Naive thymus-derived CD8-positive, alpha-beta T cell (primary cell): ENCODE measurements around the gene CSGALNACT2. TPM values are rescaled to one million over a fixed set of nuclear protein-coding genes. Genes with fewer than 3 reads are reported as not detected.

ENCODE experiments used
- ATAC-seq, 2 donors: fragments of 150-1000 bp; cut with Tn5 transposase in 1 of 2; sonication (Bioruptor Pico), chemical (Tn5 transposase) in 1 of 2; 1 replicate in 1 of 2; 2 replicates in 1 of 2; pipeline ENCODE4 v1.10.0; 2021; ENCODE audit warnings: mild to moderate bottlenecking in 2 of 2, moderate library complexity in 2 of 2
- POLR2A ChIA-PET: fragments of 350-600 bp; sonication (Branson Sonifier 250); formaldehyde crosslinking; loops from one replicate; lab custom pipeline; 2021; ENCODE audit warnings: antibody characterized with exemption; lab: Charles Lee
- DNase-seq, 10 donors: peaks; one replicate each; pipeline versions ENCODE4 v3.0.0 to v3.0.0-alpha.2; 2020 to 2022
- H3K27ac Mint-ChIP-seq, 10 donors: one replicate each; pipeline ENCODE4 v1.8.0; 2020 to 2022; ENCODE audit warnings: mild to moderate bottlenecking in 10 of 10, mixed read lengths in 10 of 10, moderate library complexity in 4 of 10, inconsistent platforms in 1 of 10
- H3K27me3 Mint-ChIP-seq, 5 donors: one replicate each; pipeline ENCODE4 v1.8.0; 2021 to 2022; ENCODE audit warnings: mixed read lengths in 5 of 5
- H3K36me3 Mint-ChIP-seq, 3 donors: one replicate each; pipeline ENCODE4 v1.8.0; 2020 to 2022; ENCODE audit warnings: mixed read lengths in 3 of 3, mild to moderate bottlenecking in 2 of 3, inconsistent platforms in 1 of 3
- H3K4me1 Mint-ChIP-seq, 4 donors: one replicate each; pipeline ENCODE4 v1.8.0; 2021 to 2022; ENCODE audit warnings: mixed read lengths in 4 of 4
- H3K4me3 Mint-ChIP-seq, 10 donors: one replicate each; pipeline ENCODE4 v1.8.0; 2020 to 2022; ENCODE audit warnings: mild to moderate bottlenecking in 10 of 10, mixed read lengths in 10 of 10, moderate library complexity in 6 of 10, inconsistent platforms in 1 of 10
- H3K9me3 Mint-ChIP-seq, 9 donors: one replicate each; pipeline ENCODE4 v1.8.0; 2020 to 2022; ENCODE audit warnings: mixed read lengths in 9 of 9, mild to moderate bottlenecking in 3 of 9, inconsistent platforms in 1 of 9, moderate library complexity in 1 of 9
- polyA plus RNA-seq, 3 donors: library from polyadenylated mRNA; unstranded; fragments of 300-500 nt; fragmentation: Illumina TruSeq; gene quantifications; one replicate each; pipeline ENCODE4 v1.2.3, GENCODE V29; 2021
- total RNA-seq, 8 experiments: library from RNA in 2 of 8; stranded (reverse) in 2 of 8; gene quantifications; one replicate each; pipeline ENCODE4 v1.2.3 and lab custom pipeline; 2021 to 2026

Gene CSGALNACT2
- total and polyA plus RNA-seq, 5 experiments from 2014 or later, result 15.0 to 61.0 (median 20.0) TPM

DNA sequence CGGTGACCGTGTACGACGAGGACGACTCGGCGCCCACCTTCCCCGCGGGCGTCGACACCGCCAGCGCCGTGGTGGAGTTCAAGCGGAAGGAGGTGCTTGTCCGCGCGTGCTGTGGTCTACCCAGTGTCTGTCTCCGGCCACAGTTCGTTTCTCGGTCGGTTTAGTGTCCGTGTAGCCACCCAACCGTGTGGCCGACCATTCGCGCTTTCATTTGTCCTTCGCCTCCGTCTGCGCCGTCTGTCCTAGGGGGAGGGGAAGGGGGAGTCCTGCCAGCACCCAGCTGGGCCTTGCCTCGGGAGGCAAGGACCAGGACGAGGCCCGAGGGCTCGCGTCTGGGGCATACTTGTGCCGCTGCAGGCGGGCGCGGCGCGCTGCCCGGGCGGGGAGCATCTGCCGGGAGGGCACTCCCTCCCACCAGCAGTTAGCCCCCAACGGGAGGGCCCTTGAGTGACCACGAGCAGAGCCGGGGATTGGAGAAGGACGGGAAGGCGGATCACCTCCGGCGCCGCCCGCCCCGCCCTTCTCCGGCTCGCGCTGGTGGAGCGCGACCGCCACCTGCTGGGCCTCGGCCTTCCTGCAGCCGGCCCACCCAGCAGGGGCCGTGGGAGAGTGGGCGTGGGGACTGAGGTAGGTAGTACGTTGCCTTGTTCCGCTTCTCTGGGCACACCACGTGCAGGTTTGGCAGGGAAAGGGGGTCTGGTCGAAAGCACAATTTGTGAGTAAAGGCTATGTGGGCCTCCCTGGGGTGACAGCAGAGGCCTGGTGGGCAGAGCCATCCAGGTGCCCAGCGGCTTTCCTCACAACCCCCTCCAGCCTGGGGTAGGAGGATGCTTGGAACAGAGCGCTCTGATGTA, 32.9 kb upstream of the CSGALNACT2 start:
- H3K4me3 Mint-ChIP-seq, result peak overlapping the region; percentile 68 to 84 (median 76)
- H3K27me3 Mint-ChIP-seq, result peaks cover 12 to 28% (median 15%) of the 10 kb centered on the region in 5 donors
- no peaks in the 10 kb centered on the region for H3K9me3 Mint-ChIP-seq
- no peaks in the 10 kb centered on the region for H3K36me3 Mint-ChIP-seq
- no peak overlapping the region for H3K27ac Mint-ChIP-seq
- ATAC-seq (peak; percentile 95), DNase-seq (peak; percentile 55 to 82 (median 78))
- POLR2A ChIA-PET, result interaction anchor here (1.1 kb wide), 1 partner anchor 10 kb away, joined by 3 read pairs; no protein-coding TSS in a partner anchor
- peaks cover 0 to 11% (median 6%) of the 10 kb centered on the region in 4 donors for H3K4me1 Mint-ChIP-seq

DNA sequence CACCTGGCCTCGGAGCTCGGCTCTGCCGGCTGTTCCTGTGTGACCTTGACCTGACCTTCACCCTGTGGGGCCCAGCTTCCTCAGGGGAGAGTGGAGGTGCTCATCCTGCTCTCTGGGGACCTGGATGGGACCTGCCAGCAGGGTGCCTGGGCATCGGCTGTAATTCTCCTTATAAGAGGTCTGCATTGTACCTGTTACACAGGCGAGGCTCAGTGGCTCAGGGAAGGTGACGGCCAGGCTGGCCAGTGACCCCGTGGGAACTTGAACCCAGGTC, 32.4 kb upstream of the CSGALNACT2 start:
- peak overlapping the region in 1 of 10 donors; percentile 27 for H3K4me3 Mint-ChIP-seq
- H3K9me3 Mint-ChIP-seq, result no peaks in the 10 kb centered on the region
- no peak for DNase-seq
- H3K27me3 Mint-ChIP-seq, result peaks cover 12 to 28% (median 15%) of the 10 kb centered on the region in 5 donors
- no peaks in the 10 kb centered on the region for H3K36me3 Mint-ChIP-seq
- H3K27ac Mint-ChIP-seq, result peak overlapping the region in 1 of 10 donors; percentile 7
- peaks cover 0 to 13% (median 6%) of the 10 kb centered on the region in 4 donors for H3K4me1 Mint-ChIP-seq
- POLR2A ChIA-PET, result no interaction called here
- no peak for ATAC-seq

GRCh38 chr10:43106256-43107091, 31.8 kb upstream of the CSGALNACT2 start:
- H3K36me3 Mint-ChIP-seq, result no peaks in the 10 kb centered on the region
- peak overlapping the region in 3 of 10 donors; percentile 7 to 63 (median 36) for H3K27ac Mint-ChIP-seq
- POLR2A ChIA-PET, result no interaction called here
- ATAC-seq (no peak), DNase-seq (no peak)
- H3K27me3 Mint-ChIP-seq, result peaks cover 12 to 25% (median 15%) of the 10 kb centered on the region in 5 donors
- peaks cover 0 to 13% (median 6%) of the 10 kb centered on the region in 4 donors for H3K4me1 Mint-ChIP-seq
- H3K9me3 Mint-ChIP-seq, result no peaks in the 10 kb centered on the region
- peak overlapping the region in 6 of 10 donors; percentile 13 to 67 (median 40) for H3K4me3 Mint-ChIP-seq

DNA sequence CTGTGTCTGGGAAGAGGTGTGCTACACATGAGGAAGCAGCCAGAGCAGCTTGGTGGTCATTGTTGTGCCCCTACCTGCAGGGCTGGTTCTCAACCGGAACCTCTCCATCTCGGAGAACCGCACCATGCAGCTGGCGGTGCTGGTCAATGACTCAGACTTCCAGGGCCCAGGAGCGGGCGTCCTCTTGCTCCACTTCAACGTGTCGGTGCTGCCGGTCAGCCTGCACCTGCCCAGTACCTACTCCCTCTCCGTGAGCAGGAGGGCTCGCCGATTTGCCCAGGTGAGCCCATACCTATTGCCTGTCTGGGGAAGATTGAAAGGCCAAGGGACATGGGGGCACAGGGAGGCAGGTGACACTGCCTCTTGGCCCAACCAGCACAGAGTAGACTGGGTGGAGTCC, 29.3 kb upstream of the CSGALNACT2 start:
- peaks cover 0 to 13% (median 6%) of the 10 kb centered on the region in 4 donors for H3K4me1 Mint-ChIP-seq
- H3K9me3 Mint-ChIP-seq, result no peaks in the 10 kb centered on the region
- DNase-seq (no peak), ATAC-seq (no peak)
- peaks cover under 1 to 5% (median 1%) of the 10 kb centered on the region in 5 donors for H3K27me3 Mint-ChIP-seq
- H3K4me3 Mint-ChIP-seq, result no peak overlapping the region
- H3K27ac Mint-ChIP-seq, result no peak overlapping the region
- POLR2A ChIA-PET, result no interaction called here
- H3K36me3 Mint-ChIP-seq, result no peaks in the 10 kb centered on the region

DNA sequence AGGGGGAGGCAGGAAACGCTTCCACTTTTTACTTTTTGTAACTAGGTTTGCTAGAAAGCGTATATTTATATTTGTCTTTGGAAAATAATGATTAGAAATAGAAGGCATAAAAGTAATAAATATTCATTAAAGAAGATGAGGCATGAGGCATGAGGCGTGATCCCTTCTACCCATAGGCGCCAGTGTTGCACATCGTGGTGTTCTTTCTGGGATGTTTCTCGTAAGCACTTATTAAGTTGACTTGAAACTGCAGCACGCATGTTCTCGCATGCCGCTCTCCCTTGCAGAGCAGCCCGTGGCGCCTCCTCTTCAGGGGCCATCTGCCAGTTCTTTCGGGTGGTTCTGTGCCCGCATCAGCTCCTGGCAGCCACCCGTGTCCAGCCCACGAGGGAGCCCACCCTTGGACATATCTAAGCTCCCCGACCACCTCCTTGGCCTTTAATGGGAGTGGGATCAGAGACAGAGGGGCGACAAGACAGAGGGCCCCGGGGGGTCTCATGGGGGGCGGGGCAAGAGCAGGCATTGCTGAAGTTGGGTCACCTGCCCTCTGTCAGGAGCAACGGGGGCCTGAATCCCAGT, 28.5 kb upstream of the CSGALNACT2 start:
- POLR2A ChIA-PET, result no interaction called here
- H3K4me1 Mint-ChIP-seq, result peaks cover 0 to 13% (median 6%) of the 10 kb centered on the region in 4 donors
- H3K27ac Mint-ChIP-seq, result peak overlapping the region in 1 of 10 donors; percentile 65
- H3K36me3 Mint-ChIP-seq, result no peaks in the 10 kb centered on the region
- peaks cover 0 to 4% (median 0%) of the 10 kb centered on the region in 5 donors for H3K27me3 Mint-ChIP-seq
- no peaks in the 10 kb centered on the region for H3K9me3 Mint-ChIP-seq
- H3K4me3 Mint-ChIP-seq, result no peak overlapping the region
- ATAC-seq, result no peak
- DNase-seq, result peak in 1 of 10 donors; percentile 37

- no peak for ATAC-seq
- H3K4me1 Mint-ChIP-seq, result peaks cover 0 to 10% (median 4%) of the 10 kb centered on the region in 4 donors
- POLR2A ChIA-PET, result interaction anchor here (0.7 to 1.0 kb wide), 2 partner anchors 10 to 27 kb away, joined by 3 to 4 read pairs; partner anchors contain the start of gene CSGALNACT2
- peak overlapping the region in 1 of 10 donors; percentile 15 for H3K27ac Mint-ChIP-seq
- H3K9me3 Mint-ChIP-seq, result no peaks in the 10 kb centered on the region
- H3K27me3 Mint-ChIP-seq, result no peaks in the 10 kb centered on the region
- no peaks in the 10 kb centered on the region for H3K36me3 Mint-ChIP-seq
- H3K4me3 Mint-ChIP-seq, result peak overlapping the region in 1 of 10 donors; percentile 54
- peak in 1 of 10 donors; percentile 48 for DNase-seq
Measured at GRCh38 chr10:43110338-43111071, 27.7 kb upstream of the CSGALNACT2 start.

GRCh38 chr10:43111101-43111500, 27.1 kb upstream of the CSGALNACT2 start:
- Mint-ChIP-seq H3K27me3 (no peaks in the 10 kb centered on the region), H3K27ac (peak overlapping the region in 1 of 10 donors; percentile 15), H3K9me3 (no peaks in the 10 kb centered on the region), H3K4me3 (no peak overlapping the region), H3K36me3 (no peaks in the 10 kb centered on the region), H3K4me1 (peaks cover 0 to 8% (median 2%) of the 10 kb centered on the region in 4 donors)
- DNase-seq (peak in 1 of 10 donors; percentile 42), ATAC-seq (no peak)
- POLR2A ChIA-PET, result interaction anchor here (0.7 to 1.0 kb wide), 2 partner anchors 10 to 27 kb away, joined by 3 to 4 read pairs; partner anchors contain the start of gene CSGALNACT2

- no peak overlapping the region for H3K4me3 Mint-ChIP-seq
- no peak overlapping the region for H3K27ac Mint-ChIP-seq
- H3K9me3 Mint-ChIP-seq, result no peaks in the 10 kb centered on the region
- H3K27me3 Mint-ChIP-seq, result no peaks in the 10 kb centered on the region
- POLR2A ChIA-PET, result no interaction called here
- ATAC-seq, result no peak
- H3K4me1 Mint-ChIP-seq, result peaks cover 0 to 2% (median under 1%) of the 10 kb centered on the region in 4 donors
- DNase-seq, result peak in 1 of 10 donors; percentile 50
- no peaks in the 10 kb centered on the region for H3K36me3 Mint-ChIP-seq
Measured at GRCh38 chr10:43111921-43112607, 26.2 kb upstream of the CSGALNACT2 start.

- Mint-ChIP-seq H3K4me3 (no peak overlapping the region), H3K36me3 (no peaks in the 10 kb centered on the region), H3K4me1 (peaks cover 0 to 2% (median 0%) of the 10 kb centered on the region in 4 donors), H3K27ac (peak overlapping the region in 1 of 10 donors; percentile 45), H3K27me3 (no peaks in the 10 kb centered on the region), H3K9me3 (no peaks in the 10 kb centered on the region)
- peak in 1 of 10 donors; percentile 23 for DNase-seq
- no peak for ATAC-seq
- POLR2A ChIA-PET, result no interaction called here
Measured at GRCh38 chr10:43112608-43112961, 25.7 kb upstream of the CSGALNACT2 start.

- POLR2A ChIA-PET, result no interaction called here
- Mint-ChIP-seq H3K36me3 (no peaks in the 10 kb centered on the region), H3K4me3 (no peak overlapping the region), H3K9me3 (no peaks in the 10 kb centered on the region), H3K4me1 (peaks cover 0 to 2% (median 0%) of the 10 kb centered on the region in 4 donors), H3K27ac (peak overlapping the region in 1 of 10 donors; percentile 45), H3K27me3 (no peaks in the 10 kb centered on the region)
- ATAC-seq, result no peak
- peak in 1 of 10 donors; percentile 54 for DNase-seq
Measured at GRCh38 chr10:43113201-43114087, 24.8 kb upstream of the CSGALNACT2 start.
